ENCODE data around the gene SHISAL1. TPM values are rescaled to one million over a fixed set of nuclear protein-coding genes. Genes with fewer than 3 reads are reported as not detected.
A peak's percentile ranks its signal among the peaks of the same experiment; 100 is the strongest.

The SHISAL1 gene
- total RNA-seq, 1 donor from 2014 or later, result 5.0 TPM

DNA sequence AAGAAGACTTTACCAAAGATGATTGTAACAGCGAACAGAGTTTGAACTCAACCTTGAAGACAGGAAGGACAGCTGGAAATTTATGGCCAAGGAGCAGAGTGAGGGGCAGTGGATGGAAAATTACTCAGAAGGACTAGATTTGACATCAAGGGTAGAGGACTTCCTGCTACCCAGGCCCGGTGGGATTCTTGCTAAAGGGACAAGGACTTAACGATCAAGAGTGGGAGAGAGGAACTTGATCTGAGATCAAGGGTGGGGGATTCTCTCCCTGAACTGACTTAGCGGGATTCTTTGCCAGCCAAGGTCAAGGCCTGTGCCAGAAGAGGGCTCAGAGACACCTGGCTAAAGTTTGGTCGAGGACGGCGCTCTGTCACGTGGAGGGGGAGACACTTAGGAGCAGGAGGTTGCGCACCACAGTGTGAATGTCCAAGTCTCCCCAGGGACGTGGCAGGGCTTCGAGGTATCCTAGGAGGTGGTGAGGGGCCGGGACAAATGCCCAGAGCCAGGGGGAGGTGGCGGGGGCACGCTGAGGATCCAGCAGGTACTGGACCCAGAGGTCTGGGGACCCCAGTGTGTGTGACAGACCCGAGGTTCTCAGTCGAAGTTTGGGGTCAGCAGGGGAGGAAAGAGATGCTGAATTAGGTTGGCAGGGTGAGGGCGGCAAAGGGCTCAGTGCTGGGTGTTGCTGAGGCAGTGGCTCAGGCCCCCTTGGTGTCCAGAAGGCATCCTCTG is 46.1 kb upstream of the SHISAL1 start:
- H3K27ac Mint-ChIP-seq (ENCODE audit: unreplicated experiment), result peak overlapping the region; percentile 36
- no peaks in the 10 kb centered on the region for H3K36me3 Mint-ChIP-seq (ENCODE audit: unreplicated experiment)
- peaks cover 53% of the 10 kb centered on the region for H3K4me1 Mint-ChIP-seq (ENCODE audit: unreplicated experiment)
- H3K9me3 Mint-ChIP-seq (ENCODE audit: unreplicated experiment), result no peaks in the 10 kb centered on the region
- H3K27me3 Mint-ChIP-seq (ENCODE audit: unreplicated experiment), result peaks cover 3% of the 10 kb centered on the region
- H3K4me3 Mint-ChIP-seq (ENCODE audit: unreplicated experiment), result no peak overlapping the region
- no peak for DNase-seq (ENCODE audit: extremely low spot score, unreplicated experiment)
- TF ChIP-seq, protein P1, sequence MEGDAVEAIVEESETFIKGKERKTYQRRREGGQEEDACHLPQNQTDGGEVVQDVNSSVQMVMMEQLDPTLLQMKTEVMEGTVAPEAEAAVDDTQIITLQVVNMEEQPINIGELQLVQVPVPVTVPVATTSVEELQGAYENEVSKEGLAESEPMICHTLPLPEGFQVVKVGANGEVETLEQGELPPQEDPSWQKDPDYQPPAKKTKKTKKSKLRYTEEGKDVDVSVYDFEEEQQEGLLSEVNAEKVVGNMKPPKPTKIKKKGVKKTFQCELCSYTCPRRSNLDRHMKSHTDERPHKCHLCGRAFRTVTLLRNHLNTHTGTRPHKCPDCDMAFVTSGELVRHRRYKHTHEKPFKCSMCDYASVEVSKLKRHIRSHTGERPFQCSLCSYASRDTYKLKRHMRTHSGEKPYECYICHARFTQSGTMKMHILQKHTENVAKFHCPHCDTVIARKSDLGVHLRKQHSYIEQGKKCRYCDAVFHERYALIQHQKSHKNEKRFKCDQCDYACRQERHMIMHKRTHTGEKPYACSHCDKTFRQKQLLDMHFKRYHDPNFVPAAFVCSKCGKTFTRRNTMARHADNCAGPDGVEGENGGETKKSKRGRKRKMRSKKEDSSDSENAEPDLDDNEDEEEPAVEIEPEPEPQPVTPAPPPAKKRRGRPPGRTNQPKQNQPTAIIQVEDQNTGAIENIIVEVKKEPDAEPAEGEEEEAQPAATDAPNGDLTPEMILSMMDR (IDR thresholded peaks at IDR 0.05), result no peak

DNA sequence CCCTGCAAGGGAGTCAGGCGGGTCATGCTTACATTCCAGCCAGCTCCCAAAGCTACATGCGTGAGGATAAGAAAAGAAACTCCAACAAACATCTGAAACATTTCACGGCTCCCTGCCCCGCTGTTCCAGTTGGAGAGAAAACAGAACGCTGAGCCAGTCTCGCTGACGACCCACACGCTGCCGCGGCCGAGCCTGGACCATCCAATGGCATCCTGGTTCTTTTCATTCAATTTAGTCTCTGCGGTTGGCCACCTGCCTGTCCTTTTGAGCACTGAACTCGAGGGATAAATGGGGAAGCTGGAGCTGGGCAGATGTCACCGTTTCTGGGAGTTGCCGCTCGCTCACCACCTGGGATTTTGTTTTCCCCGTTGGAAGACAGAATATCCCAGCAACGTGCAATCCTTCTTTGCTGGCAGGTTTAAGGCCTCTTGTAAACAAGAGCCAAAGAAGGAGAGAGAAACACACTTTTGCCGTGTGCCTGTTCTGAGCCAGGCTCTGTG is 45.3 kb upstream of the SHISAL1 start:
- Mint-ChIP-seq H3K27ac (ENCODE audit: unreplicated experiment) (peak overlapping the region; percentile 36), H3K36me3 (ENCODE audit: unreplicated experiment) (no peaks in the 10 kb centered on the region), H3K27me3 (ENCODE audit: unreplicated experiment) (peaks cover 3% of the 10 kb centered on the region), H3K9me3 (ENCODE audit: unreplicated experiment) (no peaks in the 10 kb centered on the region), H3K4me3 (ENCODE audit: unreplicated experiment) (no peak overlapping the region), H3K4me1 (ENCODE audit: unreplicated experiment) (peaks cover 47% of the 10 kb centered on the region)
- no peak for DNase-seq (ENCODE audit: extremely low spot score, unreplicated experiment)
- TF ChIP-seq, protein P1 (IDR thresholded peaks at IDR 0.05), result no peak

DNA sequence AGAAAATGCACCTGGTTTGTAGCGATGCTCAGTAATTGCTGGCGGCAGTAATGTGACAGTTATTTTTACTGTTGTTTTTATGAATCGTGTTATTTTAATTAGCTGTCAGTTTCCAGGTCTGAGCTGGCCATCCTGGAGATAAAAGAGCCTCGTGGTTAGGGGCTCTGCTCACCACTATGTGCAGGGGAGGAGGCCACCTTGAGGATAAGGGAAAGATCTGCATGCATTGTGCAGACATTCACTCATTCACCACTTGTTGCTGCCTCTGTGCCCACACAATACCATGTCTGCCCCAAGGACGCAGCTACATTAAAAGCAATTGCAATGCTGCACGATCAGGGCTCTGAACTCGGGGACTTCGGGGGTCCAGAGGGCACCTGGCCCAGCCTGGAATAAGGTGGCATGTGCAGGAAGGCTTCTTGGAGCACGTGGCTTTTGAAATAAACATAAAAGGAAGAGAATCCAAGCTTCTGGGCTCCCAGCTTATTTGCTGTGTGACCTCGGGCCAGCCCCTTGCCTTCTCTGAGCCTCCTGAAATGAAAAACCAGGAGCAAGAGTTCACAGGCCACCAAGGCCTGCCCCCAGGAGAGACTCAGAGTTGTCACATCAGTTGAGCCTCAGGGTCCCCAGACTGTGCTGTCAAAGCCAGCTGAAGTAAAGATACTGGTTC is 44.7 kb upstream of the SHISAL1 start:
- no peaks in the 10 kb centered on the region for H3K9me3 Mint-ChIP-seq (ENCODE audit: unreplicated experiment)
- H3K4me3 Mint-ChIP-seq (ENCODE audit: unreplicated experiment), result no peak overlapping the region
- peaks cover 3% of the 10 kb centered on the region for H3K27me3 Mint-ChIP-seq (ENCODE audit: unreplicated experiment)
- TF ChIP-seq, protein P1 (IDR thresholded peaks at IDR 0.05), result no peak
- peaks cover 47% of the 10 kb centered on the region for H3K4me1 Mint-ChIP-seq (ENCODE audit: unreplicated experiment)
- no peaks in the 10 kb centered on the region for H3K36me3 Mint-ChIP-seq (ENCODE audit: unreplicated experiment)
- no peak overlapping the region for H3K27ac Mint-ChIP-seq (ENCODE audit: unreplicated experiment)
- no peak for DNase-seq (ENCODE audit: extremely low spot score, unreplicated experiment)

DNA sequence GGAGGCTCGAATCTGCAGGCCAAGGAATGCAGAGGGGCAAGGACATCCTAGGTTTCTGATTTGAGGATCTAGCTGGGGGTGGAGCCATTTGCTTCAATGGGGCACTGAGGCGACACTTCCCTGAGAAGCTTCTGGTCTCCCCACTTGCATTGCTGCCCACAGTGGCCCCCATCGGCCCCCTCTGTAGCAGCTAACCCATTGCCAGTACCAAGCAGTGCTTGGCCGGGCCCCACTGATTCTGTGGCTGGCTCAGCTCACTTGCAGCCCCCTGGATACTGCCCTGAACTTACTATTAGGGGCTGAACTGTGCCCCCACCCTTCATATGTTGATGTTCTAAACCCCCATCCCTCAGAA is 42.9 kb upstream of the SHISAL1 start:
- TF ChIP-seq, protein P1 (IDR thresholded peaks at IDR 0.05), result no peak
- H3K4me1 Mint-ChIP-seq (ENCODE audit: unreplicated experiment), result peaks cover 47% of the 10 kb centered on the region
- no peaks in the 10 kb centered on the region for H3K9me3 Mint-ChIP-seq (ENCODE audit: unreplicated experiment)
- H3K27me3 Mint-ChIP-seq (ENCODE audit: unreplicated experiment), result peaks cover 3% of the 10 kb centered on the region
- no peak for DNase-seq (ENCODE audit: extremely low spot score, unreplicated experiment)
- no peak overlapping the region for H3K4me3 Mint-ChIP-seq (ENCODE audit: unreplicated experiment)
- no peaks in the 10 kb centered on the region for H3K36me3 Mint-ChIP-seq (ENCODE audit: unreplicated experiment)
- H3K27ac Mint-ChIP-seq (ENCODE audit: unreplicated experiment), result no peak overlapping the region

DNA sequence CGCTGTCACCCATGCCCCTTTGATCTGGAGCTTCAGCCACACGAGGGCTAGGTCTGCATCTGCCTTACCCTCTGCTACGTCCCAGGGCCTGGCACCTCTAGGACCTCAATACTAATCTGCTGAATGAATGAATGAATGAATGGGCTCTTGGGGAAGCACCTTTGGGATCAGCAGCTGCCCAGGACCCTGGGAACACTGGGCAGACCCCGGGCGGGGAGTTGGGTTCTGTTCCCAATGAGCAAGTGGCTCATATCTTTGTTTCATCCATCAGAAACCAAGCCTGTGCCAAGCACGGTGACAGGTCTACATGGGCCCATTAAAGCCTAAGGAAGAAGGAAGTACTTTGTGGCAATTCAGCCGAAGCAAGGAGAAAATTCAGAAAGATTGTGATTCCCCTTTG is 41.5 kb upstream of the SHISAL1 start:
- H3K4me1 Mint-ChIP-seq (ENCODE audit: unreplicated experiment), result peaks cover 43% of the 10 kb centered on the region
- TF ChIP-seq, protein P1 (IDR thresholded peaks at IDR 0.05), result no peak
- no peak for DNase-seq (ENCODE audit: extremely low spot score, unreplicated experiment)
- H3K9me3 Mint-ChIP-seq (ENCODE audit: unreplicated experiment), result no peaks in the 10 kb centered on the region
- no peak overlapping the region for H3K27ac Mint-ChIP-seq (ENCODE audit: unreplicated experiment)
- no peaks in the 10 kb centered on the region for H3K36me3 Mint-ChIP-seq (ENCODE audit: unreplicated experiment)
- peaks cover 3% of the 10 kb centered on the region for H3K27me3 Mint-ChIP-seq (ENCODE audit: unreplicated experiment)
- no peak overlapping the region for H3K4me3 Mint-ChIP-seq (ENCODE audit: unreplicated experiment)
